Fibroblast of pulmonary artery (primary cell): Measurements from ENCODE around the gene PPFIA4.

Experiments used
- DNase-seq: peaks from one replicate; pipeline ENCODE4 v3.0.0-alpha.2; 2010; ENCODE audit warnings: low read depth
- H3K4me3 ChIP-seq: replicated peaks from 2 replicates; pipeline ENCODE4 v1.5.1; 2011; ENCODE audit warnings: low read depth, mild to moderate bottlenecking, control low read depth, low read length, moderate library complexity
- TF ChIP-seq, protein P1 (sequence below): IDR thresholded peaks from 2 replicates; pipeline ENCODE4 v1.5.1; 2011; ENCODE audit warnings: mild to moderate bottlenecking, control low read depth, low read length, inconsistent platforms; ENCODE audit errors: missing control alignments

The PPFIA4 gene

DNA sequence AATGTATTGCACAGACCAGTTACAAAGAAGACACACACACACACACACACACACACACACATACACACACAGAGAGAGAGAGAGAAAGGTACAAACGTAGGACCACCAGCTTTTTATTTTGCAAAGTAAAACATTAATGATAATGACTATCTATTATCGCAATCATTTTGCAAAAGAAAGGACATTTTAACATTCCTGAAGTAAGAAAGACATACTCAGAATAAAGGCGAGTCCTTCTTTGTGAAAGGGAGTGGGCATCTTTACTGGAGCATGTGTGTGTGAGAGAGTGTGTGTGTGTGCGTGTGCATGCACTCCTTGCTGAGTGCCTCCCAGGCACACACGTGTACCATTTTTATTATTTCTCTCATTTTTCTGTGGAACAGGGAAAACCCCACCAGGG, 28.4 kb downstream of the PPFIA4 start:
- TF ChIP-seq, protein P1, sequence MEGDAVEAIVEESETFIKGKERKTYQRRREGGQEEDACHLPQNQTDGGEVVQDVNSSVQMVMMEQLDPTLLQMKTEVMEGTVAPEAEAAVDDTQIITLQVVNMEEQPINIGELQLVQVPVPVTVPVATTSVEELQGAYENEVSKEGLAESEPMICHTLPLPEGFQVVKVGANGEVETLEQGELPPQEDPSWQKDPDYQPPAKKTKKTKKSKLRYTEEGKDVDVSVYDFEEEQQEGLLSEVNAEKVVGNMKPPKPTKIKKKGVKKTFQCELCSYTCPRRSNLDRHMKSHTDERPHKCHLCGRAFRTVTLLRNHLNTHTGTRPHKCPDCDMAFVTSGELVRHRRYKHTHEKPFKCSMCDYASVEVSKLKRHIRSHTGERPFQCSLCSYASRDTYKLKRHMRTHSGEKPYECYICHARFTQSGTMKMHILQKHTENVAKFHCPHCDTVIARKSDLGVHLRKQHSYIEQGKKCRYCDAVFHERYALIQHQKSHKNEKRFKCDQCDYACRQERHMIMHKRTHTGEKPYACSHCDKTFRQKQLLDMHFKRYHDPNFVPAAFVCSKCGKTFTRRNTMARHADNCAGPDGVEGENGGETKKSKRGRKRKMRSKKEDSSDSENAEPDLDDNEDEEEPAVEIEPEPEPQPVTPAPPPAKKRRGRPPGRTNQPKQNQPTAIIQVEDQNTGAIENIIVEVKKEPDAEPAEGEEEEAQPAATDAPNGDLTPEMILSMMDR = no peak
- H3K4me3 ChIP-seq = no peak overlapping the region
- DNase-seq = no peak

DNA sequence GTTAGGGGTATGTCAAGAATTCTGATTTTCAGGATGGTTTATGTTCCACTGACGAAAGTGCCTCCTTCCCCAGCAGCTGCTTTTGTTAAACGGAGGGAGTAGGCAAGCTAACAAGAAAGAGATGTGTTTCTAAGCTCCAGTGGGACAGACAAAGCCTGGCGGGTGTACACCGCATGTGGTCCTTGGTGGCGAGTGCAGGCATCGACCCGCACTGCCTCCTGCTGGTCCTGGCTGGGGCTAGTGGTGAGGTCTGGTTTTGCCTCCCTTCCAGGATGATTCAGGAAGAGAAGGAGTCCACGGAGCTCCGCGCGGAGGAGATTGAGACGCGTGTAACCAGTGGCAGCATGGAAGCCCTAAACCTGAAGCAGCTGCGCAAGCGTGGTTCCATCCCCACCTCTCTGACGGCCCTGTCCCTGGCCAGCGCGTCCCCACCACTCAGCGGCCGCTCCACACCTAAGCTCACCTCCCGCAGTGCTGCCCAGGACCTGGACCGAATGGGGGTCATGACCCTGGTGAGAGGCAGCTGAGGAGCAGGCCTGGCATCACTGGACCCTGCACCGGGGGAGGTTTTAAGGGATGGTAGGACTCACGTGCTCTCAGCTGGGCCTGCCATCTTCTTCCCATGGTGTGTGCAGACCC, 29.0 kb downstream of the PPFIA4 start:
- no peak overlapping the region for H3K4me3 ChIP-seq
- no peak for DNase-seq
- TF ChIP-seq, protein P1 = no peak

DNA sequence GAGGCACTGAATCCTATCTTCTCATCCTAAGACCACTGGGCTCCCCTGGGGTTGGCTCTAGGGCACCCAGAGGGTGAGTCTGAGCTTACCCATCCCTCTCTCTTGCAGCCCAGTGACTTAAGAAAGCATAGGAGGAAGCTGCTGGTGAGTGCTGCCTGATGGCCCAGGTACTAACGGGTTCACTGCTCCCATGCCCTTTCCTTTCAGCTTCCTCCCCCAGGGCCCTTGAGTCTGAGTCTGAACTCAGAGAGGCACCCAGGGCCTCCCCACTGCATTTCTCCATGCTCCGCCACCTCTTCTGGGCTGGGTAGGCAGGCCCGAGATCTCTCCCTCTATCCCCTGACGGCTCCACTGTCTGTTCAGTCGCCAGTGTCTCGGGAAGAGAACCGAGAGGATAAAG, 29.7 kb downstream of the PPFIA4 start:
- DNase-seq = no peak
- no peak overlapping the region for H3K4me3 ChIP-seq
- TF ChIP-seq, protein P1 = no peak

DNA sequence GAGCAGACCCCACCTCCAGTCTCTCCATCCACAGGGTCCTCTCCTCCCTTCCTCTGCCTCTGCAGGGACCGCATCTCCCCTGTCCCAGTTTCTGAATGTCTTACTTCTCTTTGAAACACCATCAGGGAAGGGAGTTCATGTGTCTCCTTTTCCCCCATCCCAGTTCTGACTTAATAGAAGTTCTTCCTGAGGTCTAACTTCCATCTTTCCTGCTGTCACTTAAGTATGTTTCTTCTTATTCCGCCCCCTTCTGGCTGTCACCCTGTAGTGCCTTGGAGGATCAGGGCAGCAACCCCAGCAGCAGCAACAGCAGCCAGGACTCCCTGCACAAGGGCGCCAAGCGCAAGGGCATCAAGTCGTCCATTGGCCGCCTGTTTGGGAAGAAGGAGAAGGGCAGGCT, 30.2 kb downstream of the PPFIA4 start:
- TF ChIP-seq, protein P1 = peak; percentile 2
- no peak for DNase-seq
- no peak overlapping the region for H3K4me3 ChIP-seq

DNA sequence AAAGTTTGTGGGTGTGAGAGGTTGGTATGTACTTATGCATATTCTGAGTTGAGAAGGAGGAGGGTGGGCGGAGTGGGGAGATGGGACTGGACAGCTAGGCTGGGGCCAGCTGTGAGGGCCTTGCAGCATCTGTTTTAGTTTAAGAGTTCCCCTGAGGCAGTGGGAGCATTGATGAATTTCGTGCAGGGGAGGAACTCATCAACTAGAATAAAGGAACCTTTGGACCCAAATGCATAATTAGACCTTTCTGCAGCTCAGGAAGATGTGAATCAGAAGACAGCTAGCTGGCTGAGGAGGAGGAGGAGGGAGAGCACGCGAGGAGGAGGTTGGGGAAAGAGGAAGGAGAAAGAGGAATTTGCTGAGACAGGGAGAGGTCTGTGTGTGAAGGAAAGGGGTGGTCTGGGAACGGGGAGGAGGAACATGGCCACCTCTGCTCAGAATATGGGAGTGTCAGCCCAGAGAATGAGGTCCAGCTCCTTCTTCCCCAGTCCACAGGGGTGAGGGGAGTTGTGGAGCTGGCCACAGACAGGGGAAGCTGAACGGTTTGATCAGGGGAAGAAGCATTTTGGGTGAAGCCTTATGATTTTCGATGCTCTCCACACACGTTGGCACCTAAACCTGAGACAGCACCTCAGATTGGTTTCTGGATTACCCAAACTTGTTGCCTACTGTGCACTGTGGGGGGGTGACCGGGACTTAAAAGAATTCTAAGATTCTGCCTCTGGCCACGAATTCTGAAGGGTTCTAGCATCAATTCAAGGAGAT, 31.8 kb downstream of the PPFIA4 start:
- TF ChIP-seq, protein P1 = no peak
- no peak for DNase-seq
- H3K4me3 ChIP-seq = no peak overlapping the region

DNA sequence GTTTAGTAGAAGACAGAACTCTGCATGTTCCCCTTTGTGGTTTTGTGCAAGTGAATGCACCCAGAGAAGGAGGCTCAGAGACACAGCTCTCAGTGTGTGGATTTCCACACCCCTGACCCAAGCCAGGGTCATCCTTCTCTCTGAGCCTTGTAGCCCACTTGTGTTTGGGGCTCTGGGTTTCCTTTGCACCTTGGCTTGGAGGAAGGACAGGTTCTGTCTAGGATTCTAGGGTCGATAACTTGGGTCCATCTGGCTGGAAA, 32.3 kb downstream of the PPFIA4 start:
- no peak overlapping the region for H3K4me3 ChIP-seq
- DNase-seq = no peak
- TF ChIP-seq, protein P1 = no peak

DNA sequence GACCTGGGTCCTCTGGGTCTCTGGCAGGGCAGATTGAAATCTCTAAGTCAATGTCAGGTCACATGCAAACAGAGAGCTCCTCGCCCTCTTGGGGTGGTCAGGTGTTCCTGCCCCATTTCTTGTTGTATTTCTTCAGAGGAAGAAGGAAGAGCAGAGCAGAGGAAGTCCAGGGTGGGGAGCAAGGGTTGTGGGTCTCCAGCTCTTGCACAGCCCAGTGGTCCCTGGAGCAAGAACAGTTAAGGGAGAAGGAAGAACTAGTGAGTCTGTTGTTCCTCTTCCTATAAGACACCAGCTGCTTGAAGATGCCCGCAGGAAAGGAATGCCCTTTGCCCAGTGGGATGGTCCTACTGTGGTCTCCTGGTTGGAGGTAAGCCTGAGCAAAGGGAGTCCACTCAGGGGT, 33.2 kb downstream of the PPFIA4 start:
- no peak overlapping the region for H3K4me3 ChIP-seq
- DNase-seq = no peak
- TF ChIP-seq, protein P1 = no peak
